ENCODE data around the gene SYT2.

The SYT2 gene

DNA sequence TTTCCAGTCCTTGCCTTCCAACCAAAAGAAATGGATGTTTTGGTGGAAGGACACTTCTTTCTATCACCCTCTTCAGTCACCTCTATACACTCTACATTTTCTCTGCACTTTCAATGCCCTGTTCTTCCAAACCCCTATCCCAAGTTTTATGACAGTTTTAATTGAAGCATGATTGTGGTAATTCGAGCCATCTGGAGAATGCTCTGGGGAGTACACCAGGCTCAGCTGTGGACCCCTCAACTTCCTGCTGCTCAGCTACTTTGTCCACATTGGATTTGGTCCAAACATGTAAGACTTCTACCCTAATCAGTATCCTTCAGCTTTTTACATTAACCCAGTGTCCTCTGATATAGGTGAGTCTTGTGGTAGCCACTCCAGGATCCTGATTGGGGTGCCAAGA, 129.6 kb downstream of the SYT2 start:
- ChIA-PET POLR2A (no interaction called here), CTCF (interaction anchor here (1.0 to 8.1 kb wide), 5 partner anchors 9 to 139 kb away, joined by 3 to 58 read pairs (median 6); no protein-coding TSS in a partner anchor)
- TF ChIP-seq, protein P1, sequence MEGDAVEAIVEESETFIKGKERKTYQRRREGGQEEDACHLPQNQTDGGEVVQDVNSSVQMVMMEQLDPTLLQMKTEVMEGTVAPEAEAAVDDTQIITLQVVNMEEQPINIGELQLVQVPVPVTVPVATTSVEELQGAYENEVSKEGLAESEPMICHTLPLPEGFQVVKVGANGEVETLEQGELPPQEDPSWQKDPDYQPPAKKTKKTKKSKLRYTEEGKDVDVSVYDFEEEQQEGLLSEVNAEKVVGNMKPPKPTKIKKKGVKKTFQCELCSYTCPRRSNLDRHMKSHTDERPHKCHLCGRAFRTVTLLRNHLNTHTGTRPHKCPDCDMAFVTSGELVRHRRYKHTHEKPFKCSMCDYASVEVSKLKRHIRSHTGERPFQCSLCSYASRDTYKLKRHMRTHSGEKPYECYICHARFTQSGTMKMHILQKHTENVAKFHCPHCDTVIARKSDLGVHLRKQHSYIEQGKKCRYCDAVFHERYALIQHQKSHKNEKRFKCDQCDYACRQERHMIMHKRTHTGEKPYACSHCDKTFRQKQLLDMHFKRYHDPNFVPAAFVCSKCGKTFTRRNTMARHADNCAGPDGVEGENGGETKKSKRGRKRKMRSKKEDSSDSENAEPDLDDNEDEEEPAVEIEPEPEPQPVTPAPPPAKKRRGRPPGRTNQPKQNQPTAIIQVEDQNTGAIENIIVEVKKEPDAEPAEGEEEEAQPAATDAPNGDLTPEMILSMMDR (IDR thresholded peaks at IDR 0.05; ENCODE audit: insufficient read depth, low read length, missing control alignments) = no peak
- DNase-seq (ENCODE audit: low read depth, low spot score) = no peak
- H3K4me3 ChIP-seq (ENCODE audit: low read depth, low read length) = no peak overlapping the region

DNA sequence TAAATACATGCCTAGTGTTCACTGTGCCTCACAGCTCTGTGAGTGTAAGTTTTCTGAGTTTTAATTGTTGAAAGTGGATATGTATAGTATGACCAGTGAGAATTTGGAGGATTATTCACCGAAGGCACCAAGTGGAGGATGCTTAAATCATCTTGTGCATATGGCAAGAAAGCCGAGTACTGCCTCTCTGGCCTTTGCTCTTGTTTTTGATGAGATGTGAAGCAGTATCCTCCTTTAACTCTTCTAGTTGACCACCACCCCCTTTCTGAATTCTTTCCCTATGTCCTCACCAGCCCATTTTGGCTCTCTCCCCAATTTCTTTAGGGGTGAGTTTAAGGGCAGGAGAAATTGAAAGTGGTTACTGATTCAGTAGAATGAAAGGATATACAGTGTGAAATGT, 130.4 kb downstream of the SYT2 start:
- ChIA-PET POLR2A (no interaction called here), CTCF (interaction anchor here (1.2 to 8.1 kb wide), 4 partner anchors 10 to 139 kb away, joined by 4 to 58 read pairs (median 30); no protein-coding TSS in a partner anchor)

DNA sequence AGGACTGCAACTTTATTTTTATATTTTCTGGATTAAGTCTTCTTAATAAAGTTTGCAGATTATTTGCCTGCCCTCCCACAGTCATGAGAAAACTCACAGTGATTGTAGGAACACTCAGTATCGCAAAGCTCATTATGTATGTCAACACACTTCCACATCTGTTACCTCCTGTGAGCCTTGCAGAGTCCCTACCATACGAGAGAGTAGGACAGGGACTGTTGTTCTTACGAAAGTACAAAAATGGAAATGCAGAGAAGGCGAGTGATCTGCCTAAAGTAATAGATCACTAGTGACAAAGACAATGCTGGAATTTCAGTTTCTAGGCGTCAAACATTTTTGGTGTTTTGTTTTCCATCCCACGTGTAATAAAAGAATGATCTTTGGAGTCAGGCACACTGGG, 131.7 kb downstream of the SYT2 start:
- H3K4me3 ChIP-seq (ENCODE audit: low read depth, low read length) = no peak overlapping the region
- TF ChIP-seq, protein P1 (IDR thresholded peaks at IDR 0.05; ENCODE audit: insufficient read depth, low read length, missing control alignments) = no peak
- no peak for DNase-seq (ENCODE audit: low read depth, low spot score)
- CTCF ChIA-PET = interaction anchor here (0.9 to 8.1 kb wide), 8 partner anchors 8 to 141 kb away, joined by 3 to 58 read pairs (median 8); no protein-coding TSS in a partner anchor
- POLR2A ChIA-PET = interaction anchor here (1.1 kb wide), 1 partner anchor 8 kb away, joined by 3 read pairs; no protein-coding TSS in a partner anchor

More for the DNA sequence above, 130.4 kb downstream of the SYT2 start:
- TF ChIP-seq, protein P1 (IDR thresholded peaks at IDR 0.05; ENCODE audit: insufficient read depth, low read length, missing control alignments) = no peak
- peak; percentile 84 for DNase-seq (ENCODE audit: low read depth, low spot score)
- H3K4me3 ChIP-seq (ENCODE audit: low read depth, low read length) = no peak overlapping the region

DNA sequence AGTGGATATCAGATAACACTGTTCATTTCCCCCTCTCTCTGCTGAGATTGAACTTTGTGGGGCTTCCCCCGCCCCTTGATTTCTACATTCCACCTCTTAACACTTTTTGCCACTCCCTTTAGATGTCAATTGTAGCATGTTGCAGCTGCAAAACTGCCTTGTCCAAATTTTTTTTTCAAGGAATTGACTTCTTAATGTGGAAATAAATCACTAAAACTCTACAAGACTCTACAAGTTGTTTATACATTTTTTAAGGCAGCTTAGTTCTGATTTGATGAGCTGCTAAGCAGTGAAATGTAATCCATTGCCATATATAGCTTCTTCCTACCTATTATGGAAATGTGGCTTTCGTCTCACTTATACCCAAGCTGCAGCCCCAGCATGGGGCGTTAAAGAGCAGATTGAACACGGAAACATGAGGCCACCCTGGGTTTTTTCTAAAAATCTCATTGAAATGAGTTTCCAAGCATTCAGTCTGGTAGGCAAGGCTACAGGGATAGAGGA, 132.2 kb downstream of the SYT2 start:
- ChIA-PET CTCF (interaction anchor here (0.9 to 8.1 kb wide), 6 partner anchors 8 to 114 kb away, joined by 3 to 58 read pairs (median 12); no protein-coding TSS in a partner anchor), POLR2A (interaction anchor here (1.1 to 1.2 kb wide), 2 partner anchors 9 kb away, joined by 3 to 5 read pairs; no protein-coding TSS in a partner anchor)
- peak; percentile 60 for DNase-seq (ENCODE audit: low read depth, low spot score)
- TF ChIP-seq, protein P1 (IDR thresholded peaks at IDR 0.05; ENCODE audit: insufficient read depth, low read length, missing control alignments) = peak; percentile 0
- H3K4me3 ChIP-seq (ENCODE audit: low read depth, low read length) = no peak overlapping the region

DNA sequence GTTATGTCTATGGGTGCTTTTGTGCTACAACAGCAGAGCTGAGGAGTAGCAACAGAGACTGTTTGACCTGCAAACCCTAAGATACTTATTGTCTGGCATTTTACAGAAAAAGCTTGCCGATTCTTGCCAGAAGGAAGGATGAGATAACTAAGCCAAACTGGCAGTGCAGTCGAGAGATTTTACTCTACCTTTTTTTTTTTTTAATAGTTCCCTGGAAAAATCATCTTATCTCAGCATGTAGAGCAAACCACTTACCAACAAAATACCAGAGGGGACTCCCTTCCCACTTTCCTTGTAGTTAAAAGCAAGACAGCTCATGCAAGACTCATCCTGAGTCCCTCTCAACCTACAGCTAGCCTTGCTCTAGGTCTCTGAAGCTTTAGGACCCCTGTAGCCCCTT, 132.9 kb downstream of the SYT2 start:
- H3K4me3 ChIP-seq (ENCODE audit: low read depth, low read length) = no peak overlapping the region
- TF ChIP-seq, protein P1 (IDR thresholded peaks at IDR 0.05; ENCODE audit: insufficient read depth, low read length, missing control alignments) = no peak
- ChIA-PET POLR2A (interaction anchor here (1.1 to 1.2 kb wide), 2 partner anchors 9 kb away, joined by 3 to 5 read pairs; no protein-coding TSS in a partner anchor), CTCF (interaction anchor here (0.9 to 8.1 kb wide), 6 partner anchors 7 to 76 kb away, joined by 3 to 58 read pairs (median 12); no protein-coding TSS in a partner anchor)
- DNase-seq (ENCODE audit: low read depth, low spot score) = no peak

DNA sequence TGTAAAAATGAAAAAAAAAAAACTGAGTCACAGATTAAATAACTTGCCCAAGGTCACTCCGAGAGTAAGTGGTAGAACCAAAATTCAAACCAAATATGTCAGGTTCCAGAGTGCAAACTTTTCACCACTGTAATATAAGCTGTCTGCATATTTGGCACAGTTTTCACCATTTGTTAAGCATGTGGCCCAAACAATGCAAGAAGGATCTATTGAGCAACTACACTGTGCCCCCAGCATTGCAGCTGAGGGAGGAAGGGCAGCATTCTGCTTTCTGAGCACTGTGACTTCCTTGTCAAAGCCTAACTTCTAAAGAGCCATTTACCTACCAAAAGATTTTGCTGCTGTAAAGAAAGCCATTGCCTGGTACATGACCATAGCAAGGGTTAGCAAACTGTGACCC, 133.4 kb downstream of the SYT2 start:
- ChIA-PET CTCF (interaction anchor here (0.9 to 8.1 kb wide), 6 partner anchors 7 to 38 kb away, joined by 3 to 58 read pairs (median 10); no protein-coding TSS in a partner anchor), POLR2A (interaction anchor here (1.2 kb wide), 1 partner anchor 8 kb away, joined by 5 read pairs; no protein-coding TSS in a partner anchor)
- H3K4me3 ChIP-seq (ENCODE audit: low read depth, low read length) = no peak overlapping the region
- TF ChIP-seq, protein P1 (IDR thresholded peaks at IDR 0.05; ENCODE audit: insufficient read depth, low read length, missing control alignments) = no peak
- DNase-seq (ENCODE audit: low read depth, low spot score) = no peak
